ENCODE data around the gene CHMP4A. TPM values are rescaled to one million over a fixed set of nuclear protein-coding genes. Genes with fewer than 3 reads are reported as not detected.

The CHMP4A gene
- total and polyA plus RNA-seq, 9 of the 15 experiments (the other 6 are each of a cell fraction or from before 2014, with no cell fraction given), result 28.8 to 104 (median 52.7) TPM

DNA sequence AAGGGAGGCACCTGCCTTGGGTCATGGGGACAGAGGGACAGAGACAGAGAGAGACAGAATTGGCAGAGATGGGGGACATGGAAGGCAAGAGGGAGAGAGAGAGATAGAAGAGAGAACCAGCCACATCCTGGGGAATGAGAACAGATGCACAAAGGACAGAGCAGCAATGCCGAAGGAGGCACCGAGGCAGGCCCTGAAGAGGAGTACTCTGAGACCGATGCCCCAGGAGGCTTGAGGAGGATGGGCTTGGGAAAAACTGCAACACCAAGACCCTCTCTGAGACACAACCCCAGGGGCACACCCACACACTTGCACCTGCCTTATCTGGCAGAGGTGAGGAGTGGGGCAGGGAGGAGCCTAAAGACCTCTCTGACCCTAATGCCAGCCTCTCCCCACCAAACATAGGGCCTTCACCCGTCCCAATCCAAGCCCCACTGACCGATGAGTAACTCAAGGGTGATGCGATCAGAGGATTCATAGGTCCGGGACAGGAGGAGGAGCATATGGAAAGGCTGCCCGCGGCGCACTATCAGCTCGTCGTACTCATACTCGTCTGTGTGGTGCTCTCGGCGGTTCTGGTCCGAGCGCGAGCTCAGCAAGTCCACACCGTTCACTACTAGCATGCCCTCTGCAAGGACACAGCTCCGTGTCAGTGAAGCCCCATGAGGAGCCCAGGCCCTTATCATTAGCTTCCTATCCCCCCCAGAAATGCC is 48.1 kb upstream of the CHMP4A start:
- H3K36me3 ChIP-seq (ENCODE audit: control insufficient read depth, insufficient read depth, low read length), result no peaks in the 10 kb centered on the region
- intact Hi-C loops (cut with micrococcal nuclease), result no loop called here
- no peak overlapping the region for H3K27ac ChIP-seq (ENCODE audit: extremely low read depth, low read depth, low read length)
- ChIA-PET POLR2A (interaction anchor here (0.6 to 1.6 kb wide), 4 partner anchors 8 to 180 kb away, joined by 3 to 4 read pairs (median 4); no protein-coding TSS in a partner anchor), CTCF (ENCODE audit: low intra/inter-chr PET ratio) (no interaction called here)
- no TSS peak for BruUV-seq (replicated peaks)
- DNase-seq (ENCODE audit: extremely low read depth in 1 of 4, low spot score in 3 of 4) (no peak), FAIRE-seq (no peak), ATAC-seq (no peak)
- H4K20me1 ChIP-seq (replicated peaks; ENCODE audit: control insufficient read depth, insufficient read depth, low read length), result no peaks in the 10 kb centered on the region
- H3K9ac ChIP-seq (ENCODE audit: insufficient read depth in 1 of 2, low read depth in 2 of 2, low read length in 2 of 2), result no peak overlapping the region
- no peak overlapping the region for H3K4me2 ChIP-seq (ENCODE audit: insufficient read depth, low read length)
- no peaks in the 10 kb centered on the region for H3K9me1 ChIP-seq (ENCODE audit: control insufficient read depth, insufficient read depth, low read length)
- H3K4me1 ChIP-seq (replicated peaks in 1 of 2; ENCODE audit: control insufficient read depth in 2 of 2, insufficient read depth in 2 of 2, low read length in 2 of 2), result peaks cover 12 to 56% of the 10 kb centered on the region in 2 experiments; a peak in 4 of 5 replicates
- H3K79me2 ChIP-seq (ENCODE audit: control insufficient read depth, insufficient read depth, low read length), result no peaks in the 10 kb centered on the region
- in situ Hi-C loops (cut with MboI), result no loop called here
- no peak for TF ChIP-seq ZNF431 (CRISPR knock-in tag; IDR thresholded peaks at IDR 0.05)
- WGBS (ENCODE audit: insufficient coverage, low coverage, missing lambda C conversion rate), result 55% methylated on average over 19 of the region's 20 CpGs
- H2AFZ ChIP-seq (ENCODE audit: low read depth, low read length), result no peak overlapping the region
- no peaks in the 10 kb centered on the region for H3K9me3 ChIP-seq (replicated peaks; ENCODE audit: control insufficient read depth, insufficient read depth, low read depth, low read length)
- H3K27me3 ChIP-seq (ENCODE audit: control insufficient read depth in 2 of 2, insufficient read depth in 2 of 2, low read length in 2 of 2), result no peaks in the 10 kb centered on the region
- H3K4me3 ChIP-seq, result no peak overlapping the region

DNA sequence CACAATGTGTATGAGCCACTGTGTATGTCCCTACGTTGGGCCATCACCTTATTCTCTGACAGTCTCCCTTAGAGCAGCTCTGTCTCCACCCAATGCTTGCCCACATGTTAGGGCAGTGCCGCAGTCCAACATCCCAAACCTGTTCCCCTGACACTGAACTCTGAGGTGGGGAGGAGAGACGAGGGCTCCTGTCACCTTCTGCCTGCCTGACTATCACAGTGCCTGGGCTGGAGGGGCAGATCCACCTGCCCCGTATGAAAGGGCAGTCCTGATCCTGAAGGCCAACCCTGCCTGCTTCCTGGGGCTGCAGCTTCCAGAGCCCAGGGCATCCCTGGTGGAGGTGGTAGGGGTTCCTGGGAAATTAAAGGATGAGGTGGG is 47.5 kb upstream of the CHMP4A start:
- ATAC-seq, result no peak
- Histone ChIP-seq H3K27me3 (ENCODE audit: control insufficient read depth in 2 of 2, insufficient read depth in 2 of 2, low read length in 2 of 2) (no peaks in the 10 kb centered on the region), H3K4me2 (ENCODE audit: insufficient read depth, low read length) (no peak overlapping the region), H3K4me3 (no peak overlapping the region), H2AFZ (ENCODE audit: low read depth, low read length) (no peak overlapping the region), H3K27ac (ENCODE audit: extremely low read depth, low read depth, low read length) (no peak overlapping the region), H3K79me2 (ENCODE audit: control insufficient read depth, insufficient read depth, low read length) (no peaks in the 10 kb centered on the region), H3K9me1 (ENCODE audit: control insufficient read depth, insufficient read depth, low read length) (no peaks in the 10 kb centered on the region), H3K9ac (ENCODE audit: insufficient read depth in 1 of 2, low read depth in 2 of 2, low read length in 2 of 2) (no peak overlapping the region; a peak in 1 of 4 replicates), H3K4me1 (replicated peaks in 1 of 2; ENCODE audit: control insufficient read depth in 2 of 2, insufficient read depth in 2 of 2, low read length in 2 of 2) (peaks cover 15 to 62% of the 10 kb centered on the region in 2 experiments; a peak in 4 of 5 replicates), H3K36me3 (ENCODE audit: control insufficient read depth, insufficient read depth, low read length) (no peaks in the 10 kb centered on the region), H3K9me3 (replicated peaks; ENCODE audit: control insufficient read depth, insufficient read depth, low read depth, low read length) (no peaks in the 10 kb centered on the region), H4K20me1 (replicated peaks; ENCODE audit: control insufficient read depth, insufficient read depth, low read length) (no peaks in the 10 kb centered on the region)
- no peak for FAIRE-seq
- TF ChIP-seq BRD9 (IDR thresholded peaks at IDR 0.05; ENCODE audit: low read depth, partially characterized antibody), result no peak
- TF ChIP-seq, protein P1, sequence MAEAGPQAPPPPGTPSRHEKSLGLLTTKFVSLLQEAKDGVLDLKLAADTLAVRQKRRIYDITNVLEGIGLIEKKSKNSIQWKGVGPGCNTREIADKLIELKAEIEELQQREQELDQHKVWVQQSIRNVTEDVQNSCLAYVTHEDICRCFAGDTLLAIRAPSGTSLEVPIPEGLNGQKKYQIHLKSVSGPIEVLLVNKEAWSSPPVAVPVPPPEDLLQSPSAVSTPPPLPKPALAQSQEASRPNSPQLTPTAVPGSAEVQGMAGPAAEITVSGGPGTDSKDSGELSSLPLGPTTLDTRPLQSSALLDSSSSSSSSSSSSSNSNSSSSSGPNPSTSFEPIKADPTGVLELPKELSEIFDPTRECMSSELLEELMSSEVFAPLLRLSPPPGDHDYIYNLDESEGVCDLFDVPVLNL (CRISPR knock-in tag; IDR thresholded peaks at IDR 0.05; ENCODE audit: low read depth), result no peak
- no peak for TF ChIP-seq ZNF778 (CRISPR knock-in tag; IDR thresholded peaks at IDR 0.05)
- TF ChIP-seq MYNN (IDR thresholded peaks at IDR 0.05), result no peak
- no peak for TF ChIP-seq MYNN (CRISPR knock-in tag; IDR thresholded peaks at IDR 0.05)
- ChIA-PET POLR2A (interaction anchor here (0.6 kb wide), 1 partner anchor 181 kb away, joined by 3 read pairs; no protein-coding TSS in a partner anchor), CTCF (ENCODE audit: low intra/inter-chr PET ratio) (no interaction called here)
- in situ Hi-C loops (cut with MboI) (no loop called here), intact Hi-C loops (cut with micrococcal nuclease) (no loop called here)
- 66% methylated on average over 2 of the region's 4 CpGs for WGBS (ENCODE audit: insufficient coverage, low coverage, missing lambda C conversion rate)
- no TSS peak for BruUV-seq (replicated peaks)
- no peak for DNase-seq (ENCODE audit: extremely low read depth in 1 of 4, low spot score in 3 of 4)

All from K562 (cell line).